Measurements from ENCODE around the gene TXNDC15. TPM values are rescaled to one million over a fixed set of nuclear protein-coding genes. Genes with fewer than 3 reads are reported as not detected.
A peak's percentile ranks its signal among the peaks of the same experiment; 100 is the strongest.

TXNDC15 gene
- total RNA-seq, 1 experiment from 2014 or later: 19.5 TPM

DNA sequence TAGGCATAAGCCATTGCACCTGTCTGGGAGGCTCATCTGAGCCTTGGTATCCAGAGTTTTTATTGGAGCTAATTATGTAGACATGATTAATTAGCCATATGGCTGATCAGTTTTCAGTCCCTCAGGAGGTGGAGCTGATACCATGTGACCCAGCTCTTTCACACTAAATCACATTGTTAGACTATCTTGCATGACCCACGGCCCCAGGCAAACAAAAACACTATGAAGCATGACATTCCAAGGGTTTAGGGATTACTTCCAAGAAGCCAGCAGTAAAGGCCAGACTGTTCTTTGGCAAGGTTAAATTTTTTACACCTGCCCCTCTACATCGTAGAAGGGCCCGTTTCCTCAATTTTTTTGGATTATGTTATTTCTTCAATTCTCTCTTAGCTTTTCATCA lies 33.4 kb upstream of the TXNDC15 start:
- CTCF ChIA-PET: interaction anchor here (0.6 to 1.6 kb wide), 2 partner anchors 64 to 270 kb away, joined by 5 to 6 read pairs; partner anchors contain the start of gene PCBD2
- peaks cover 22% of the 10 kb centered on the region for H3K4me1 ChIP-seq (replicated peaks; ENCODE audit: insufficient read depth)
- H3K4me2 ChIP-seq: no peak overlapping the region
- DNase-seq: no peak
- H3K27me3 ChIP-seq (ENCODE audit: insufficient read depth, low read depth): no peaks in the 10 kb centered on the region
- H3K79me2 ChIP-seq (ENCODE audit: low read depth): no peaks in the 10 kb centered on the region; the same call in 1 of the 2 replicates
- H4K20me1 ChIP-seq (ENCODE audit: insufficient read depth): no peaks in the 10 kb centered on the region
- H3K9me2 ChIP-seq (ENCODE audit: insufficient read depth): no peaks in the 10 kb centered on the region
- H3K4me3 ChIP-seq: no peak overlapping the region
- no peak for TF ChIP-seq EZH2 (IDR thresholded peaks at IDR 0.05; ENCODE audit: low read depth)
- TF ChIP-seq, protein P1, sequence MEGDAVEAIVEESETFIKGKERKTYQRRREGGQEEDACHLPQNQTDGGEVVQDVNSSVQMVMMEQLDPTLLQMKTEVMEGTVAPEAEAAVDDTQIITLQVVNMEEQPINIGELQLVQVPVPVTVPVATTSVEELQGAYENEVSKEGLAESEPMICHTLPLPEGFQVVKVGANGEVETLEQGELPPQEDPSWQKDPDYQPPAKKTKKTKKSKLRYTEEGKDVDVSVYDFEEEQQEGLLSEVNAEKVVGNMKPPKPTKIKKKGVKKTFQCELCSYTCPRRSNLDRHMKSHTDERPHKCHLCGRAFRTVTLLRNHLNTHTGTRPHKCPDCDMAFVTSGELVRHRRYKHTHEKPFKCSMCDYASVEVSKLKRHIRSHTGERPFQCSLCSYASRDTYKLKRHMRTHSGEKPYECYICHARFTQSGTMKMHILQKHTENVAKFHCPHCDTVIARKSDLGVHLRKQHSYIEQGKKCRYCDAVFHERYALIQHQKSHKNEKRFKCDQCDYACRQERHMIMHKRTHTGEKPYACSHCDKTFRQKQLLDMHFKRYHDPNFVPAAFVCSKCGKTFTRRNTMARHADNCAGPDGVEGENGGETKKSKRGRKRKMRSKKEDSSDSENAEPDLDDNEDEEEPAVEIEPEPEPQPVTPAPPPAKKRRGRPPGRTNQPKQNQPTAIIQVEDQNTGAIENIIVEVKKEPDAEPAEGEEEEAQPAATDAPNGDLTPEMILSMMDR (conservative IDR thresholded peaks at IDR 0.05): no peak
- H3K9me3 ChIP-seq (ENCODE audit: insufficient read depth, low read depth): no peaks in the 10 kb centered on the region
- H3K36me3 ChIP-seq (ENCODE audit: low read depth): no peaks in the 10 kb centered on the region
- 0 out of 2 replicates have a peak overlapping the region, but pooled peaks have one; percentile 24 for H3K27ac ChIP-seq
- H2AFZ ChIP-seq: no peak overlapping the region
- intact Hi-C loops (cut with micrococcal nuclease; ENCODE audit: unreplicated experiment): no loop called here
- POLR2A ChIA-PET (ENCODE audit: unreplicated experiment): no interaction called here
- H3F3A ChIP-seq (ENCODE audit: insufficient read depth, low read depth): peaks cover 44% of the 10 kb centered on the region
- no TSS peak for BruUV-seq (replicated peaks)

GRCh38 chr5:134844252-134844651 lies 29.9 kb upstream of the TXNDC15 start:
- H2AFZ ChIP-seq: no peak overlapping the region
- H4K20me1 ChIP-seq (ENCODE audit: insufficient read depth): no peaks in the 10 kb centered on the region
- H3K27me3 ChIP-seq (ENCODE audit: insufficient read depth, low read depth): no peaks in the 10 kb centered on the region
- no peaks in the 10 kb centered on the region for H3K9me2 ChIP-seq (ENCODE audit: insufficient read depth)
- no peaks in the 10 kb centered on the region for H3K9me3 ChIP-seq (ENCODE audit: insufficient read depth, low read depth)
- ChIA-PET POLR2A (ENCODE audit: unreplicated experiment) (no interaction called here), CTCF (no interaction called here)
- no peak overlapping the region for H3K4me2 ChIP-seq
- peaks cover 45% of the 10 kb centered on the region for H3F3A ChIP-seq (ENCODE audit: insufficient read depth, low read depth)
- no TSS peak for BruUV-seq (replicated peaks)
- no peak overlapping the region for H3K4me3 ChIP-seq
- no peak overlapping the region for H3K27ac ChIP-seq
- no peak for DNase-seq
- peaks cover 28% of the 10 kb centered on the region for H3K79me2 ChIP-seq (ENCODE audit: low read depth)
- H3K36me3 ChIP-seq (ENCODE audit: low read depth): no peaks in the 10 kb centered on the region
- H3K4me1 ChIP-seq (replicated peaks; ENCODE audit: insufficient read depth): peaks cover 28% of the 10 kb centered on the region
- no peak for TF ChIP-seq EZH2 (IDR thresholded peaks at IDR 0.05; ENCODE audit: low read depth)
- TF ChIP-seq, protein P1 (conservative IDR thresholded peaks at IDR 0.05): no peak
- intact Hi-C loops (cut with micrococcal nuclease; ENCODE audit: unreplicated experiment): no loop called here

GRCh38 chr5:134845335-134845851 lies 28.8 kb upstream of the TXNDC15 start:
- Histone ChIP-seq H3K4me3 (peak overlapping the region; percentile 74; the same call in 1 of the 2 replicates), H3K4me1 (replicated peaks; ENCODE audit: insufficient read depth) (peaks cover 29% of the 10 kb centered on the region), H3K27me3 (ENCODE audit: insufficient read depth, low read depth) (no peaks in the 10 kb centered on the region), H2AFZ (peak overlapping the region; percentile 86), H3K9me3 (ENCODE audit: insufficient read depth, low read depth) (no peaks in the 10 kb centered on the region), H3F3A (ENCODE audit: insufficient read depth, low read depth) (peaks cover 56% of the 10 kb centered on the region), H4K20me1 (ENCODE audit: insufficient read depth) (no peaks in the 10 kb centered on the region), H3K27ac (peak overlapping the region; percentile 68), H3K79me2 (ENCODE audit: low read depth) (peaks cover 29% of the 10 kb centered on the region), H3K9me2 (ENCODE audit: insufficient read depth) (no peaks in the 10 kb centered on the region), H3K4me2 (peak overlapping the region; percentile 81), H3K36me3 (ENCODE audit: low read depth) (no peaks in the 10 kb centered on the region)
- TF ChIP-seq EZH2 (IDR thresholded peaks at IDR 0.05; ENCODE audit: low read depth): no peak
- TF ChIP-seq, protein P1 (conservative IDR thresholded peaks at IDR 0.05): no peak
- ChIA-PET POLR2A (ENCODE audit: unreplicated experiment) (interaction anchor here (0.6 kb wide), 2 partner anchors 12 to 15 kb away, joined by 3 to 17 read pairs; no protein-coding TSS in a partner anchor), CTCF (interaction anchor here (0.5 kb wide), 1 partner anchor 14 kb away, joined by 3 read pairs; no protein-coding TSS in a partner anchor)
- TSS peak; percentile 94 for BruUV-seq (replicated peaks)
- intact Hi-C loops (cut with micrococcal nuclease; ENCODE audit: unreplicated experiment): loop anchor here (1.0 to 5.0 kb wide), 2 partner anchors 29 to 57 kb away; partner anchors contain the start of gene TXNDC15
- DNase-seq: no peak

Data from PC-9 (cell line).